Measurements from ENCODE around the gene PTGFRN. TPM values are rescaled to one million over a fixed set of nuclear protein-coding genes. Genes with fewer than 3 reads are reported as not detected.

PTGFRN gene
- total and polyA plus RNA-seq, 2 experiments from 2014 or later = 17.4 to 32.7 TPM

- Histone ChIP-seq H3F3A (replicated peaks; ENCODE audit: low read depth) (no peaks in the 10 kb centered on the region), H3K4me3 (no peak overlapping the region), H3K27ac (ENCODE audit: low read depth) (no peak overlapping the region), H3K79me2 (replicated peaks; ENCODE audit: insufficient read depth) (no peaks in the 10 kb centered on the region), H3K4me2 (no peak overlapping the region), H4K20me1 (replicated peaks; ENCODE audit: insufficient read depth) (no peaks in the 10 kb centered on the region), H3K27me3 (ENCODE audit: insufficient read depth) (no peaks in the 10 kb centered on the region), H3K9me2 (ENCODE audit: insufficient read depth) (no peaks in the 10 kb centered on the region), H3K36me3 (ENCODE audit: insufficient read depth) (no peaks in the 10 kb centered on the region), H3K4me1 (ENCODE audit: insufficient read depth) (peaks cover 16% of the 10 kb centered on the region), H2AFZ (no peak overlapping the region)
- DNase-seq (ENCODE audit: low spot score) = no peak
- H3K4me3 Mint-ChIP-seq = no peak overlapping the region
- ATAC-seq = no peak
- TF ChIP-seq EZH2 (IDR thresholded peaks at IDR 0.05; ENCODE audit: low read depth, unreplicated experiment) = no peak
- no peaks in the 10 kb centered on the region for H3K27me3 Mint-ChIP-seq (ENCODE audit: insufficient read depth, low read depth, poor library complexity)
- H3K9me3 Mint-ChIP-seq = no peaks in the 10 kb centered on the region
- H3K27ac Mint-ChIP-seq = no peak overlapping the region
- peaks cover 48% of the 10 kb centered on the region for H3K4me1 Mint-ChIP-seq
- no peaks in the 10 kb centered on the region for H3K36me3 Mint-ChIP-seq (ENCODE audit: low read depth)
These were observed 98.0 kb downstream of the PTGFRN start for GRCh38 chr1:117007719-117008013.

- no peaks in the 10 kb centered on the region for H3K27me3 Mint-ChIP-seq (ENCODE audit: insufficient read depth, low read depth, poor library complexity)
- peaks cover 38% of the 10 kb centered on the region for H3K4me1 Mint-ChIP-seq
- ATAC-seq (peak; percentile 55), DNase-seq (ENCODE audit: low spot score) (no peak)
- H3K36me3 Mint-ChIP-seq (ENCODE audit: low read depth) = no peaks in the 10 kb centered on the region
- no peaks in the 10 kb centered on the region for H3K9me3 Mint-ChIP-seq
- H3K27ac Mint-ChIP-seq = no peak overlapping the region; the same call in 1 of the 2 replicates
- Histone ChIP-seq H3K4me1 (ENCODE audit: insufficient read depth) (peaks cover 8% of the 10 kb centered on the region), H3K4me3 (no peak overlapping the region), H3K36me3 (ENCODE audit: insufficient read depth) (no peaks in the 10 kb centered on the region), H3K27ac (ENCODE audit: low read depth) (no peak overlapping the region), H2AFZ (no peak overlapping the region), H3K27me3 (ENCODE audit: insufficient read depth) (no peaks in the 10 kb centered on the region), H3K4me2 (no peak overlapping the region), H4K20me1 (replicated peaks; ENCODE audit: insufficient read depth) (no peaks in the 10 kb centered on the region), H3F3A (replicated peaks; ENCODE audit: low read depth) (no peaks in the 10 kb centered on the region), H3K9me2 (ENCODE audit: insufficient read depth) (peaks cover 2% of the 10 kb centered on the region; the same call in 1 of the 2 replicates), H3K79me2 (replicated peaks; ENCODE audit: insufficient read depth) (no peaks in the 10 kb centered on the region)
- no peak for TF ChIP-seq EZH2phosphoT487 (IDR thresholded peaks at IDR 0.05; ENCODE audit: unreplicated experiment)
- peak in 1 of 2 experiments; percentile 14; a peak in 1 of 4 replicates for TF ChIP-seq CTCF (conservative IDR thresholded peaks at IDR 0.05; ENCODE audit: low read depth in 2 of 2)
- no peak for TF ChIP-seq STAT1 (IDR thresholded peaks at IDR 0.05; ENCODE audit: unreplicated experiment)
- no peak for TF ChIP-seq ZNF331 (CRISPR knock-in tag; IDR thresholded peaks at IDR 0.05; ENCODE audit: low read depth)
- no peak overlapping the region for H3K4me3 Mint-ChIP-seq
These were observed 98.9 kb downstream of the PTGFRN start for GRCh38 chr1:117008656-117009055.

GRCh38 chr1:117009132-117009531 is 99.4 kb downstream of the PTGFRN start:
- no peak overlapping the region for H3K27ac Mint-ChIP-seq
- DNase-seq (ENCODE audit: low spot score) (no peak), ATAC-seq (no peak)
- Histone ChIP-seq H3K79me2 (replicated peaks; ENCODE audit: insufficient read depth) (no peaks in the 10 kb centered on the region), H3K4me2 (no peak overlapping the region), H3F3A (replicated peaks; ENCODE audit: low read depth) (no peaks in the 10 kb centered on the region), H3K27ac (ENCODE audit: low read depth) (no peak overlapping the region), H3K4me1 (ENCODE audit: insufficient read depth) (peaks cover 4% of the 10 kb centered on the region), H2AFZ (no peak overlapping the region), H3K4me3 (no peak overlapping the region), H3K36me3 (ENCODE audit: insufficient read depth) (no peaks in the 10 kb centered on the region), H3K27me3 (ENCODE audit: insufficient read depth) (no peaks in the 10 kb centered on the region), H4K20me1 (replicated peaks; ENCODE audit: insufficient read depth) (no peaks in the 10 kb centered on the region), H3K9me2 (ENCODE audit: insufficient read depth) (peaks cover 4% of the 10 kb centered on the region; the same call in 1 of the 2 replicates)
- no peak overlapping the region for H3K4me3 Mint-ChIP-seq
- peaks cover 34% of the 10 kb centered on the region for H3K4me1 Mint-ChIP-seq
- no peaks in the 10 kb centered on the region for H3K9me3 Mint-ChIP-seq
- H3K27me3 Mint-ChIP-seq (ENCODE audit: insufficient read depth, low read depth, poor library complexity) = no peaks in the 10 kb centered on the region
- H3K36me3 Mint-ChIP-seq (ENCODE audit: low read depth) = no peaks in the 10 kb centered on the region
- TF ChIP-seq POLR2AphosphoS5 (IDR thresholded peaks at IDR 0.05; ENCODE audit: low read depth) = no peak
- no peak for TF ChIP-seq NANOG (IDR thresholded peaks at IDR 0.05; ENCODE audit: borderline replicate concordance)
- no peak for TF ChIP-seq ETS1 (IDR thresholded peaks at IDR 0.05)
- TF ChIP-seq JUNB (IDR thresholded peaks at IDR 0.05; ENCODE audit: unreplicated experiment) = no peak
- no peak for TF ChIP-seq REST (IDR thresholded peaks at IDR 0.05; ENCODE audit: unreplicated experiment)
